A673 (cell line): ENCODE measurements around the gene PHYH.

Experiments used
- EZH2 ChIP-seq: fragments of 200-600 bp; sonication (generic); IDR thresholded peaks from 2 replicates; pipeline ENCODE4 v1.6.1; 2017; ENCODE audit warnings: borderline replicate concordance, low read depth, mild to moderate bottlenecking, mixed read lengths, antibody characterized with exemption, low read length; ENCODE audit not compliant: poor library complexity, severe bottlenecking
- TF ChIP-seq, protein P1 (sequence below): fragments of 300-800, 200-600 bp; sonication (generic); conservative IDR thresholded peaks from 2 replicates; pipeline ENCODE4 v1.5.1; 2017; ENCODE audit warnings: low read depth, mild to moderate bottlenecking, antibody characterized with exemption, low read length, moderate library complexity, mixed read lengths

DNA sequence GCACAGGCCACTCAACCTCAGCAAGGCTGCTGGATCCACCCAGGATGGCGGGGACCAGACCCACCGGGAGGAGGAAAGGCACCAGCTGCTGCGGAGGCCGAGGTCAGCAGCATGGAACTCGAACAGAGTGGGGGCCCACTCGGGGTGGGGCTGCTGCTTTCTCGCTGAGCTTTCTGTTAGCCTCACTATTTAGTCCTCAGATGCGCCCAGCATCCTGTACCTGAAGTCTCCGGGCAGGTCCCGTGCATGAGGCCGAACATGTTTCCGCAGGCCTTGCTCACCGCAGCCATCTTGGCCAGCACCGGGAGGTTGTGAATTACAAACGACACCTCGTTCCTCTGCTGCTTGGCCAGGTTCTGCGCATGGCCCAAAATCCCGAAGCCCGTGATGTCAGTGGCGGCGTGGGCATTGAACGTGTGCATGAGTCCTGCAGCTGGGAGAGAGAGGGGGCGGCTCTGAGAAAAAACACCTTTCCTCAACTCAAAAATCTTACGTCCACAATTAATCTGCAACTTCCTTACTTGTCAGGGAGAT, 22.8 kb upstream of the PHYH start:
- TF ChIP-seq, protein P1, sequence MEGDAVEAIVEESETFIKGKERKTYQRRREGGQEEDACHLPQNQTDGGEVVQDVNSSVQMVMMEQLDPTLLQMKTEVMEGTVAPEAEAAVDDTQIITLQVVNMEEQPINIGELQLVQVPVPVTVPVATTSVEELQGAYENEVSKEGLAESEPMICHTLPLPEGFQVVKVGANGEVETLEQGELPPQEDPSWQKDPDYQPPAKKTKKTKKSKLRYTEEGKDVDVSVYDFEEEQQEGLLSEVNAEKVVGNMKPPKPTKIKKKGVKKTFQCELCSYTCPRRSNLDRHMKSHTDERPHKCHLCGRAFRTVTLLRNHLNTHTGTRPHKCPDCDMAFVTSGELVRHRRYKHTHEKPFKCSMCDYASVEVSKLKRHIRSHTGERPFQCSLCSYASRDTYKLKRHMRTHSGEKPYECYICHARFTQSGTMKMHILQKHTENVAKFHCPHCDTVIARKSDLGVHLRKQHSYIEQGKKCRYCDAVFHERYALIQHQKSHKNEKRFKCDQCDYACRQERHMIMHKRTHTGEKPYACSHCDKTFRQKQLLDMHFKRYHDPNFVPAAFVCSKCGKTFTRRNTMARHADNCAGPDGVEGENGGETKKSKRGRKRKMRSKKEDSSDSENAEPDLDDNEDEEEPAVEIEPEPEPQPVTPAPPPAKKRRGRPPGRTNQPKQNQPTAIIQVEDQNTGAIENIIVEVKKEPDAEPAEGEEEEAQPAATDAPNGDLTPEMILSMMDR, result no peak
- no peak for TF ChIP-seq EZH2
